Right atrium auricular region (tissue), 2 donors: ENCODE results near the gene MIOS. TPM values are rescaled to one million over a fixed set of nuclear protein-coding genes. Genes with fewer than 3 reads are reported as not detected.
A peak's percentile ranks its signal among the peaks of the same experiment; 100 is the strongest.

Experiments
- DNase-seq: peaks from one replicate; pipeline ENCODE4 v3.0.0-alpha.2; 2019; ENCODE audit warnings: low spot score
- H3K27ac ChIP-seq, 2 donors: fragments of 200-600 bp; sonication (generic); 1 replicate in 1 of 2; 2 replicates in 1 of 2; pipeline ENCODE4 v1.5.1; 2016 to 2019
- H3K27me3 ChIP-seq, 2 donors: fragments of 200-600 bp; sonication (generic); one replicate each; pipeline versions ENCODE4 v1.5.1 to v1.6.0; 2017 to 2019
- H3K36me3 ChIP-seq: fragments of 200-600 bp; sonication (generic); one replicate; pipeline ENCODE4 v1.5.1; 2016
- H3K4me1 ChIP-seq, 2 donors: fragments of 200-600 bp; sonication (generic); one replicate each; pipeline versions ENCODE4 v1.5.1 to v1.6.0; 2017 to 2019
- H3K4me3 ChIP-seq, 2 donors: fragments of 200-600 bp; sonication (generic); 1 replicate in 1 of 2; 2 replicates in 1 of 2; pipeline ENCODE4 v1.5.1; 2017 to 2019; ENCODE audit warnings: mild to moderate bottlenecking in 1 of 2, moderate library complexity in 1 of 2
- H3K9me3 ChIP-seq, 2 donors: fragments of 200-600 bp; sonication (generic); one replicate each; pipeline ENCODE4 v1.5.1; 2019
- CTCF ChIP-seq, 2 donors: fragments of 200-600 bp; sonication (generic); IDR thresholded peaks; one replicate each; pipeline ENCODE4 v1.5.1; 2019; ENCODE audit warnings: antibody characterized with exemption in 2 of 2
- total RNA-seq, 2 donors: library from RNA; depleted of rRNA; stranded (reverse); fragments of >200 nt; gene quantifications; one replicate each; pipeline ENCODE4 v1.1.0, GENCODE V29; 2016

Gene MIOS
- total RNA-seq, 2 donors from 2014 or later: 19.7 to 21.8 TPM

GRCh38 chr7:7563813-7564212 is 2.9 kb upstream of the MIOS start:
- TF ChIP-seq CTCF (IDR thresholded peaks at IDR 0.05): no peak
- DNase-seq: no peak
- peaks cover 0 to 3% of the 10 kb centered on the region in 2 donors for H3K9me3 ChIP-seq
- peaks cover 0 to 18% of the 10 kb centered on the region in 2 donors for H3K4me1 ChIP-seq
- no peaks in the 10 kb centered on the region for H3K27me3 ChIP-seq
- H3K4me3 ChIP-seq: no peak overlapping the region
- H3K27ac ChIP-seq: no peak overlapping the region
- H3K36me3 ChIP-seq: no peaks in the 10 kb centered on the region

GRCh38 chr7:7564323-7564780 is 2.3 kb upstream of the MIOS start:
- Histone ChIP-seq H3K27me3 (no peaks in the 10 kb centered on the region), H3K9me3 (no peaks in the 10 kb centered on the region), H3K27ac (no peak overlapping the region), H3K36me3 (no peaks in the 10 kb centered on the region), H3K4me1 (peaks cover 0 to 24% of the 10 kb centered on the region in 2 donors), H3K4me3 (no peak overlapping the region)
- no peak for DNase-seq
- TF ChIP-seq CTCF (IDR thresholded peaks at IDR 0.05): no peak

- H3K4me3 ChIP-seq: no peak overlapping the region
- TF ChIP-seq CTCF (IDR thresholded peaks at IDR 0.05): no peak
- DNase-seq: no peak
Measured at GRCh38 chr7:7565018-7565680, 1.5 kb upstream of the MIOS start.

DNA sequence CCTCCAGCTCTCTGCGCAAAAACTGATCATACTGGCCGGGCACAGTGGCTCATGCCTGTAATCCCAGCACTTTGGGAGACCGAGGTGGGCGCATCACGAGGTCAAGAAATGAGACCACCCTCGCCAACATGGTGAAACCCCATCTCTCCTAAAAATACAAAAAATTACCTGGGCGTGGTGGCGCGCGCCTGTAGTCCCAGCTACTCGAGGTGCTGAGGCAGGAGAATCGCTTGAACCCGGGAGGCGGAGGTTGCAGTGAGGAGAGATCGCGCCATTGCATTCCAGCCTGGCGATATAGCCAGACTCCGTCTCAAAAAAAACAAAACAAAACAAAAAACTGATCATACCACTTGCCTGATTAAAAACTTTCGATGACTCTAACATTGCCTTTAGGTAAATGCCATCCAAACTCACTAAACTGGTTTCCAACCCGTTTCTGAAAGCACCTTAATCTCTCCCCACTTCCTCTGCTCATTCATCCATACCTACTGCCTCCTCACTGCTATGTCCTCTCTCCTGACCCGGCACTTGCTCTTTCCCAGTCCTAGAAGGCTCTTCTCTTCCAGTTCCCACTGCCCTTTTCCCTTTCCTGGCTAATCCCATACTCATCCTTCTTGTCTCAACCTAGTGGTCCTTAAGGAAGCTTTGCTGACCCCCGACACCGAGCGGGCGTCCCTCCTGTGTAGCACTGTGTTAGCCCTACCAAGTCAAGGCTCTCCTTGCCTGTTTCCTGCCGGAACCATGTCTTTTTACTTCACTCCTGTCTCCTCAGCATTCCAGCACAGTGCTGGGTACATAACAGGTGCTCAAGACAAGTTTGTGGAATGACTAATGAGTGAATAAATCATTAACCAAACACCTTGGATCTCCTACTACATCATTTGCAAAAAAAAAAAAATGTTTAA is 686 bp upstream of the MIOS start:
- no peaks in the 10 kb centered on the region for H3K9me3 ChIP-seq

More at GRCh38 chr7:7565018-7565680, 1.5 kb upstream of the MIOS start:
- Histone ChIP-seq H3K36me3 (no peaks in the 10 kb centered on the region), H3K4me1 (peaks cover 0 to 29% of the 10 kb centered on the region in 2 donors), H3K9me3 (no peaks in the 10 kb centered on the region), H3K27me3 (no peaks in the 10 kb centered on the region), H3K27ac (no peak overlapping the region)

More for the DNA sequence above, 686 bp upstream of the MIOS start:
- H3K4me3 ChIP-seq: peak overlapping the region; percentile 89 to 93
- H3K4me1 ChIP-seq: peaks cover 0 to 29% of the 10 kb centered on the region in 2 donors
- no peak for DNase-seq
- H3K27ac ChIP-seq: peak overlapping the region; percentile 92 to 94
- no peak for TF ChIP-seq CTCF (IDR thresholded peaks at IDR 0.05)
- no peaks in the 10 kb centered on the region for H3K36me3 ChIP-seq
- H3K27me3 ChIP-seq: no peaks in the 10 kb centered on the region
